GM11168 (cell line): ENCODE measurements around the gene SEC16A.

Experiments
- in situ Hi-C: fragments of 300-500 bp; cut with MboI; formaldehyde crosslinking; loops from one replicate; pipeline ENCODE4 v1.12.0; 2022; ENCODE audit warnings: low sequenced_read_pairs; ENCODE audit not compliant: unreplicated experiment

SEC16A gene

GRCh38 chr9:136504512-136505348, 21.9 kb upstream of the SEC16A start:
- in situ Hi-C loops, result no loop called here

- in situ Hi-C loops, result no loop called here
Observed at GRCh38 chr9:136502940-136503550, 20.2 kb upstream of the SEC16A start.

GRCh38 chr9:136502196-136502595, 19.4 kb upstream of the SEC16A start:
- in situ Hi-C loops, result no loop called here

- in situ Hi-C loops, result no loop called here
Observed at GRCh38 chr9:136501686-136502085, 18.8 kb upstream of the SEC16A start.

- in situ Hi-C loops, result no loop called here
Observed at GRCh38 chr9:136499935-136500910, 17.4 kb upstream of the SEC16A start.

- in situ Hi-C loops, result no loop called here
Observed at GRCh38 chr9:136499071-136499934, 16.5 kb upstream of the SEC16A start.

GRCh38 chr9:136497916-136498695, 15.3 kb upstream of the SEC16A start:
- in situ Hi-C loops, result no loop called here

GRCh38 chr9:136496801-136497620, 14.2 kb upstream of the SEC16A start:
- in situ Hi-C loops, result no loop called here

- in situ Hi-C loops, result no loop called here
Observed at GRCh38 chr9:136496181-136496580, 13.3 kb upstream of the SEC16A start.

- in situ Hi-C loops, result no loop called here
Observed at GRCh38 chr9:136495238-136495800, 12.5 kb upstream of the SEC16A start.

GRCh38 chr9:136494531-136495215, 11.8 kb upstream of the SEC16A start:
- in situ Hi-C loops, result loop anchor here (5.0 kb wide), 1 partner anchor 133 kb away; no protein-coding TSS in a partner anchor

- in situ Hi-C loops, result loop anchor here (5.0 kb wide), 1 partner anchor 133 kb away; no protein-coding TSS in a partner anchor
Observed at GRCh38 chr9:136494012-136494411, 11.2 kb upstream of the SEC16A start.

GRCh38 chr9:136493567-136493971, 10.7 kb upstream of the SEC16A start:
- in situ Hi-C loops, result loop anchor here (5.0 kb wide), 1 partner anchor 134 kb away; no protein-coding TSS in a partner anchor

- in situ Hi-C loops, result loop anchor here (5.0 kb wide), 1 partner anchor 134 kb away; no protein-coding TSS in a partner anchor
Observed at GRCh38 chr9:136492978-136493522, 10.2 kb upstream of the SEC16A start.

GRCh38 chr9:136489731-136490130, 6.9 kb upstream of the SEC16A start:
- in situ Hi-C loops, result loop anchor here (5.0 kb wide), 1 partner anchor 138 kb away; no protein-coding TSS in a partner anchor
